Lower lobe of right lung (tissue), 2 donors: ENCODE measurements around the gene ASIC4. TPM values are rescaled to one million over a fixed set of nuclear protein-coding genes. Genes with fewer than 3 reads are reported as not detected.

Experiments used
- ATAC-seq, 2 donors: fragments of 200-7000 bp; cut with Tn5 transposase; one replicate each; pipeline ENCODE4 v1.9.1; 2020 to 2022; ENCODE audit warnings: mild to moderate bottlenecking in 2 of 2, moderate library complexity in 2 of 2
- DNase-seq: peaks from one replicate; pipeline ENCODE4 v3.0.0-alpha.2; 2020
- H3K27ac ChIP-seq: fragments of 200-600 bp; one replicate; pipeline ENCODE4 v1.8.0; 2022
- H3K27me3 ChIP-seq: fragments of 200-600 bp; one replicate; pipeline ENCODE4 v1.8.0; 2022; ENCODE audit warnings: low read depth
- H3K36me3 ChIP-seq: fragments of 200-600 bp; one replicate; pipeline ENCODE4 v1.8.0; 2022; ENCODE audit warnings: mild to moderate bottlenecking
- H3K4me1 ChIP-seq: fragments of 200-600 bp; one replicate; pipeline ENCODE4 v1.8.0; 2022
- H3K4me3 ChIP-seq: fragments of 200-600 bp; one replicate; pipeline ENCODE4 v1.8.0; 2022; ENCODE audit warnings: mild to moderate bottlenecking
- H3K9me3 ChIP-seq: fragments of 200-600 bp; one replicate; pipeline ENCODE4 v1.8.0; 2022
- CTCF ChIP-seq: fragments of 200-600 bp; IDR thresholded peaks from one replicate; pipeline ENCODE4 v1.8.0; 2022; ENCODE audit warnings: antibody characterized with exemption, mild to moderate bottlenecking
- intact Hi-C: fragments of 100-400 bp; cut with DNase I; formaldehyde crosslinking; loops from one replicate; pipeline ENCODE4 v1.11.0; 2022
- microRNA-seq: library from miRNA; unstranded; fragments of <30 nt; microRNA quantifications from one replicate; pipeline ENCODE4 v1.2.0, GENCODE V29; 2020; ENCODE audit warnings: borderline number of aligned reads
- total RNA-seq: library from RNA; stranded (reverse); fragmentation: NEBNext Ultra II Directional; extraction: Animal tissue kit (Norgen Biotek cat#: 25700); gene quantifications from one replicate; pipeline ENCODE4 v1.2.1, GENCODE V29; 2021
- donor health status: DM: no; HTN: yes; CAD: no; lungs with severe emphysema.

The ASIC4 gene
- total RNA-seq, 1 donor from 2014 or later, result 0.53 TPM

DNA sequence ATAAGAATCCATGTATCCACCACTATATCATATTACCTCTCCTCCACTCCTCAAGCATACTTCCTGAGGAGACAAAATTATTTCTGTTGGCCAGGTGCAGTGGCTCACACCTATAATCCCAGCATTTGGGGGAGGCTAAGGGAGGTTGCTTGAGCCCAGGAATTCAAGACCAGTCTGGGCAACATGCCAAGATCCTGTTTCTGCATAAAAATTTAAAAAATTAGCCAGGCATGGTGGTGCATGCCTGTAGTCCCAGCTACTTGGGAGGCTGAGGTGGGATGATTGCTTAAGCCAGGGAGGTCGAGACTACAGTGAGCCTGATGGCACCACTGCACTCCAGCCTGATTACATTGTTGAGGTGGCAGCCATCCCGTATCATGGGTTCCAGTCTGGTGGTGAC, 67.1 kb downstream of the ASIC4 start:
- H3K4me3 ChIP-seq, result no peak overlapping the region
- H3K4me1 ChIP-seq, result no peaks in the 10 kb centered on the region
- no peaks in the 10 kb centered on the region for H3K9me3 ChIP-seq
- no peak overlapping the region for H3K27ac ChIP-seq
- no peak for ATAC-seq
- no peak for DNase-seq
- no peak for TF ChIP-seq CTCF
- H3K27me3 ChIP-seq, result peaks cover 5% of the 10 kb centered on the region
- H3K36me3 ChIP-seq, result no peaks in the 10 kb centered on the region
- intact Hi-C loops, result no loop called here

Small RNAs within 50 kb of the gene (microRNA-seq; reads per million reads assigned to microRNA genes)
- not detected for gene MIR3132

Other genes with a start within 250 kb of the ASIC4 start
- gene DNAJB2, start 235.1 kb upstream of the ASIC4 start, total RNA-seq, result 76.6 TPM
- gene PTPRN, start 205.1 kb upstream of the ASIC4 start, total RNA-seq, result not detected
- not detected for gene RESP18, start 181.7 kb upstream of the ASIC4 start, total RNA-seq
- gene DNPEP, start 126.6 kb upstream of the ASIC4 start, total RNA-seq, result 79.5 TPM
- gene DES, start 96.1 kb upstream of the ASIC4 start, total RNA-seq, result 64.5 TPM
- gene SPEG, start 79.6 kb upstream of the ASIC4 start, total RNA-seq, result 6.5 TPM
- 29.9 TPM for gene GMPPA, start 15.6 kb upstream of the ASIC4 start, total RNA-seq
- gene CHPF, start 29.3 kb downstream of the ASIC4 start, total RNA-seq, result 23.2 TPM
- 1.4 TPM for gene TMEM198, start 29.5 kb downstream of the ASIC4 start, total RNA-seq
- 49.4 TPM for gene OBSL1, start 57.1 kb downstream of the ASIC4 start, total RNA-seq
- gene INHA, start 57.8 kb downstream of the ASIC4 start, total RNA-seq, result not detected
- 31.8 TPM for gene STK11IP, start 83.4 kb downstream of the ASIC4 start, total RNA-seq
- gene SLC4A3, start 113.1 kb downstream of the ASIC4 start, total RNA-seq, result 1.0 TPM